PC-3 (cell line): ENCODE measurements around the gene DENND5B. TPM values are rescaled to one million over a fixed set of nuclear protein-coding genes. Genes with fewer than 3 reads are reported as not detected.

Experiments
- ATAC-seq: fragments of 200-7000 bp; cut with Tn5 transposase; 2 replicates; pipeline ENCODE4 v1.9.1; 2020; ENCODE audit warnings: mild to moderate bottlenecking, moderate library complexity
- BruUV-seq: library from RNA; stranded (reverse); fragments of 400-500 nt; replicated peaks from 2 replicates; lab custom pipeline; 2021; lab: Mats Ljungman, UMichigan
- CTCF ChIA-PET: fragments of 300-600 bp; sonication (Branson Sonifier 250); formaldehyde crosslinking; loops from one replicate; lab custom pipeline; 2022; ENCODE audit warnings: antibody characterized with exemption; lab: Charles Lee
- POLR2A ChIA-PET: fragments of 300-600 bp; sonication (Branson Sonifier 250); formaldehyde crosslinking; loops from one replicate; lab custom pipeline; 2022; ENCODE audit warnings: antibody characterized with exemption; ENCODE audit not compliant: unreplicated experiment; lab: Charles Lee
- DNase-seq: peaks from one replicate; pipeline ENCODE4 v3.0.0-alpha.2; 2015
- H2AFZ ChIP-seq: fragments of 300-600 bp; sonication (generic); 2 replicates; pipeline ENCODE4 v1.6.0; 2016; ENCODE audit warnings: antibody characterized with exemption, low read length
- H3F3A ChIP-seq: fragments of 300-600 bp; sonication (generic); one replicate; pipeline ENCODE4 v1.6.0; 2017; ENCODE audit warnings: antibody characterized with exemption, low read length, control low read depth, mild to moderate bottlenecking; ENCODE audit not compliant: unreplicated experiment
- H3K27ac ChIP-seq: fragments of 300-600 bp; sonication (generic); 2 replicates; pipeline ENCODE4 v1.5.1; 2016; ENCODE audit warnings: mild to moderate bottlenecking, low read length
- H3K27me3 ChIP-seq: fragments of 300-600 bp; sonication (generic); 2 replicates; pipeline ENCODE4 v1.6.1; 2016; ENCODE audit warnings: low read length, mixed read lengths
- H3K36me3 ChIP-seq: fragments of 300-600 bp; sonication (generic); 2 replicates; pipeline ENCODE4 v1.6.1; 2016; ENCODE audit warnings: low read depth, mixed run types, low read length, mixed read lengths
- H3K4me1 ChIP-seq: fragments of 300-600 bp; sonication (generic); 2 replicates; pipeline ENCODE4 v1.5.1; 2016; ENCODE audit warnings: low read length; ENCODE audit not compliant: insufficient read depth
- H3K4me2 ChIP-seq: fragments of 300-600 bp; sonication (generic); 2 replicates; pipeline ENCODE4 v1.6.0; 2016; ENCODE audit warnings: low read length
- H3K4me3 ChIP-seq: fragments of 300-600 bp; sonication (generic); 2 replicates; pipeline ENCODE4 v1.5.1; 2016; ENCODE audit warnings: mild to moderate bottlenecking, low read length, mixed read lengths
- H3K79me2 ChIP-seq: fragments of 300-600 bp; sonication (generic); 2 replicates; pipeline ENCODE4 v1.6.1; 2017; ENCODE audit warnings: low read length, mixed read lengths
- H3K9ac ChIP-seq: fragments of 300-600 bp; sonication (generic); 2 replicates; pipeline ENCODE4 v1.6.0; 2016; ENCODE audit warnings: mild to moderate bottlenecking, low read length
- H3K9me2 ChIP-seq: fragments of 300-600 bp; sonication (generic); replicated peaks from 2 replicates; pipeline ENCODE4 v1.6.1; 2016; ENCODE audit warnings: mixed run types, low read length, mixed read lengths
- H3K9me3 ChIP-seq: fragments of 300-600 bp; sonication (generic); 2 replicates; pipeline ENCODE4 v1.6.1; 2016; ENCODE audit warnings: low read length, mixed read lengths
- H4K20me1 ChIP-seq: fragments of 300-600 bp; sonication (generic); 2 replicates; pipeline ENCODE4 v1.6.1; 2016; ENCODE audit warnings: low read length, mixed read lengths
- EZH2 ChIP-seq: fragments of 300-600 bp; sonication (generic); IDR thresholded peaks from one replicate; pipeline ENCODE4 v1.6.1; 2017; ENCODE audit warnings: antibody characterized with exemption, mild to moderate bottlenecking, low read length; ENCODE audit not compliant: unreplicated experiment
- EZH2phosphoT487 ChIP-seq: fragments of 300-600 bp; sonication (generic); IDR thresholded peaks from 2 replicates; pipeline ENCODE4 v1.6.1; 2018; ENCODE audit warnings: mild to moderate bottlenecking, antibody characterized with exemption, low read length, borderline replicate concordance
- intact Hi-C: fragments of 100-400 bp; cut with micrococcal nuclease; formaldehyde crosslinking; loops from 2 replicates; pipeline ENCODE4 v1.9.0; 2023
- total RNA-seq: library from RNA; depleted of rRNA; stranded (reverse); fragments of >200 nt; gene quantifications from 2 replicates; pipeline ENCODE4 v1.2.3, GENCODE V29; 2014
- TF ChIP-seq, protein P1 (sequence below): fragments of 300-600 bp; sonication (generic); conservative IDR thresholded peaks from 2 replicates; pipeline ENCODE4 v1.5.1; 2017; ENCODE audit warnings: antibody characterized with exemption, low read depth, mild to moderate bottlenecking, low read length

DENND5B gene
- total RNA-seq, 1 experiment from 2014 or later: 4.2 TPM

GRCh38 chr12:31388713-31389112 lies 202.2 kb downstream of the DENND5B start:
- intact Hi-C loops: no loop called here
- ChIA-PET CTCF (no interaction called here), POLR2A (no interaction called here)
- no TSS peak for BruUV-seq
- no peak for ATAC-seq
- no peak overlapping the region for H3K9ac ChIP-seq
- no peaks in the 10 kb centered on the region for H4K20me1 ChIP-seq
- no peaks in the 10 kb centered on the region for H3K9me2 ChIP-seq
- no peaks in the 10 kb centered on the region for H3K36me3 ChIP-seq
- no peak overlapping the region for H2AFZ ChIP-seq
- H3K4me2 ChIP-seq: no peak overlapping the region
- no peaks in the 10 kb centered on the region for H3K9me3 ChIP-seq
- no peak overlapping the region for H3K27ac ChIP-seq
- no peaks in the 10 kb centered on the region for H3K27me3 ChIP-seq
- H3K79me2 ChIP-seq: no peaks in the 10 kb centered on the region
- DNase-seq: no peak
- no peaks in the 10 kb centered on the region for H3F3A ChIP-seq
- TF ChIP-seq EZH2phosphoT487 (no peak), EZH2 (no peak)
- TF ChIP-seq, protein P1, sequence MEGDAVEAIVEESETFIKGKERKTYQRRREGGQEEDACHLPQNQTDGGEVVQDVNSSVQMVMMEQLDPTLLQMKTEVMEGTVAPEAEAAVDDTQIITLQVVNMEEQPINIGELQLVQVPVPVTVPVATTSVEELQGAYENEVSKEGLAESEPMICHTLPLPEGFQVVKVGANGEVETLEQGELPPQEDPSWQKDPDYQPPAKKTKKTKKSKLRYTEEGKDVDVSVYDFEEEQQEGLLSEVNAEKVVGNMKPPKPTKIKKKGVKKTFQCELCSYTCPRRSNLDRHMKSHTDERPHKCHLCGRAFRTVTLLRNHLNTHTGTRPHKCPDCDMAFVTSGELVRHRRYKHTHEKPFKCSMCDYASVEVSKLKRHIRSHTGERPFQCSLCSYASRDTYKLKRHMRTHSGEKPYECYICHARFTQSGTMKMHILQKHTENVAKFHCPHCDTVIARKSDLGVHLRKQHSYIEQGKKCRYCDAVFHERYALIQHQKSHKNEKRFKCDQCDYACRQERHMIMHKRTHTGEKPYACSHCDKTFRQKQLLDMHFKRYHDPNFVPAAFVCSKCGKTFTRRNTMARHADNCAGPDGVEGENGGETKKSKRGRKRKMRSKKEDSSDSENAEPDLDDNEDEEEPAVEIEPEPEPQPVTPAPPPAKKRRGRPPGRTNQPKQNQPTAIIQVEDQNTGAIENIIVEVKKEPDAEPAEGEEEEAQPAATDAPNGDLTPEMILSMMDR: no peak
- H3K4me3 ChIP-seq: no peak overlapping the region
- H3K4me1 ChIP-seq: no peaks in the 10 kb centered on the region

DNA sequence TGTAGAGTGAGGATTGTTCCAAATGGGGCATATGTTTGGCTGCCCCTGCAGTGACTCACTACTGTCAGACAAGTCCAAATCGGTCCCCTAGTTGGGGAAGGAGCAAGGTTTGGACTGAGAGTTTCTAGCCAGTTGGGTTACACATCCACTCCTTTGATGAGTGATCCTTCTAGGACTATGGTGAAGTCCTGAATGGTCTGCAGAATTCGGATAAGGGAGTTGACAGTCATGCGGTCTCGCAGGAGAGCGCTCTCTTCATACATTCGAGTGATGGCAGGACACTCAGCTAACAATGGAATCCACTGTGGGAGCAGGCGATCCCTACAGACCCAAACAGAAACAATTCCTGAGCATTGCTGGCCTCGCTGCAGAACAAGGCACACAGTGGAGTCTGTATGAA lies 203.5 kb downstream of the DENND5B start:
- no peak for TF ChIP-seq EZH2phosphoT487
- TF ChIP-seq EZH2: no peak
- TF ChIP-seq, protein P1: no peak
- no peak for ATAC-seq
- Histone ChIP-seq H3K4me1 (no peaks in the 10 kb centered on the region), H3K9me3 (no peaks in the 10 kb centered on the region), H3K27ac (no peak overlapping the region), H3K4me2 (no peak overlapping the region), H4K20me1 (no peaks in the 10 kb centered on the region), H3K36me3 (no peaks in the 10 kb centered on the region), H3K27me3 (no peaks in the 10 kb centered on the region), H3K9me2 (no peaks in the 10 kb centered on the region), H2AFZ (no peak overlapping the region), H3F3A (no peaks in the 10 kb centered on the region), H3K4me3 (no peak overlapping the region), H3K79me2 (no peaks in the 10 kb centered on the region), H3K9ac (no peak overlapping the region)
- intact Hi-C loops: no loop called here
- ChIA-PET POLR2A (no interaction called here), CTCF (no interaction called here)
- no TSS peak for BruUV-seq
- no peak for DNase-seq

DNA sequence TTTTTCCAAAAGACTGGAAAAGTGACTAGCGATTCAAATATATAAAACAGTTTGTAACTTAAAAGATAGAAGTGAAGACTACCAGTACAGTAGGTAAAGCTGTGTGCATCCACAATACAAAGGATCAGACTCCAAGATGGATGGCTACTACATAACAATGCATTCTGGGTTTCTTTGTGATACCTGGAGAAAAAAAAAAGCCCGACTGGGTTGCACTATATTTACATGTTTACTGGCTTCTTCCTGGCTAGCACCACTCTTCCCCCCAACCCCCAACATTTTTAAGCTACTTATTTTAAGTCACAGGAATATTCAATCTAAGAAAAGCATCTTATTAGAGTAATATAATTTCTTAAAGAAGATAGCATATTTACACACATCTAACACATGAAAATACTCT lies 203.9 kb downstream of the DENND5B start:
- H3K4me1 ChIP-seq: no peaks in the 10 kb centered on the region
- no peaks in the 10 kb centered on the region for H3K79me2 ChIP-seq
- POLR2A ChIA-PET: no interaction called here
- no peak overlapping the region for H3K4me2 ChIP-seq
- TF ChIP-seq, protein P1: no peak
- TF ChIP-seq EZH2phosphoT487 (no peak), EZH2 (no peak)
- CTCF ChIA-PET: no interaction called here
- no peaks in the 10 kb centered on the region for H3F3A ChIP-seq
- H3K9me2 ChIP-seq: no peaks in the 10 kb centered on the region
- BruUV-seq: no TSS peak
- H3K27me3 ChIP-seq: no peaks in the 10 kb centered on the region
- H3K9ac ChIP-seq: no peak overlapping the region
- DNase-seq: no peak
- intact Hi-C loops: no loop called here
- no peak overlapping the region for H3K27ac ChIP-seq
- H3K36me3 ChIP-seq: no peaks in the 10 kb centered on the region
- no peaks in the 10 kb centered on the region for H3K9me3 ChIP-seq
- no peak for ATAC-seq
- no peaks in the 10 kb centered on the region for H4K20me1 ChIP-seq
- no peak overlapping the region for H2AFZ ChIP-seq
- H3K4me3 ChIP-seq: no peak overlapping the region
